Astrocyte of the cerebellum (primary cell): ENCODE measurements around the gene DNAJC19.

ENCODE experiments used
- DNase-seq: peaks from one replicate; pipeline ENCODE4 v3.0.0-alpha.2; 2011; ENCODE audit warnings: low read depth
- H3K4me3 ChIP-seq: 2 replicates; pipeline ENCODE4 v1.5.1; 2011; ENCODE audit warnings: mild to moderate bottlenecking, low read depth, low read length, moderate library complexity
- in situ Hi-C: cut with HindIII; loops from 2 replicates; pipeline ENCODE4 v1.10.0; 2017; ENCODE audit warnings: low sequenced_read_pairs
- TF ChIP-seq, protein P1 (sequence below): IDR thresholded peaks from 2 replicates; pipeline ENCODE4 v1.5.1; 2012; ENCODE audit warnings: low read length, low read depth, moderate library complexity, mild to moderate bottlenecking; ENCODE audit errors: missing control alignments

The DNAJC19 gene

DNA sequence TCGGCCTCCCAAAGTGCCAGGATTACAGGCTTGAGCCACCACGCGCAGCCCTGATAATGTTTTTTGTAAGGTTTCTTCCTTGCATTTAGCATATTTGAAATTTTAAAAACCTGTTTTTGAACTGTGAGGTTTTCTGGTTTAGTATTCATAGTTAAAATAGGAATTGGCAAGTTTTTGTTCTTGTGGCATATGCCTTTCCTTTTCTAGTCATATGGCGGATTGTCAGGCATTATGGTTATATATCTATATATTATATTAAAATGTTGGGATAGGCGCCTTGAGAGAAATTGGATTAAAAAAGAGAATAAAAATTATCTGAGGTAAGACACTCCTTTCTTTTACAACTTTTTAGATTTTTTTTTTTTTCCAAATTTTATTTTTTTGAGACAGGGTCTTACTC, 48.7 kb downstream of the DNAJC19 start:
- DNase-seq = no peak
- in situ Hi-C loops = no loop called here
- TF ChIP-seq, protein P1, sequence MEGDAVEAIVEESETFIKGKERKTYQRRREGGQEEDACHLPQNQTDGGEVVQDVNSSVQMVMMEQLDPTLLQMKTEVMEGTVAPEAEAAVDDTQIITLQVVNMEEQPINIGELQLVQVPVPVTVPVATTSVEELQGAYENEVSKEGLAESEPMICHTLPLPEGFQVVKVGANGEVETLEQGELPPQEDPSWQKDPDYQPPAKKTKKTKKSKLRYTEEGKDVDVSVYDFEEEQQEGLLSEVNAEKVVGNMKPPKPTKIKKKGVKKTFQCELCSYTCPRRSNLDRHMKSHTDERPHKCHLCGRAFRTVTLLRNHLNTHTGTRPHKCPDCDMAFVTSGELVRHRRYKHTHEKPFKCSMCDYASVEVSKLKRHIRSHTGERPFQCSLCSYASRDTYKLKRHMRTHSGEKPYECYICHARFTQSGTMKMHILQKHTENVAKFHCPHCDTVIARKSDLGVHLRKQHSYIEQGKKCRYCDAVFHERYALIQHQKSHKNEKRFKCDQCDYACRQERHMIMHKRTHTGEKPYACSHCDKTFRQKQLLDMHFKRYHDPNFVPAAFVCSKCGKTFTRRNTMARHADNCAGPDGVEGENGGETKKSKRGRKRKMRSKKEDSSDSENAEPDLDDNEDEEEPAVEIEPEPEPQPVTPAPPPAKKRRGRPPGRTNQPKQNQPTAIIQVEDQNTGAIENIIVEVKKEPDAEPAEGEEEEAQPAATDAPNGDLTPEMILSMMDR = no peak

DNA sequence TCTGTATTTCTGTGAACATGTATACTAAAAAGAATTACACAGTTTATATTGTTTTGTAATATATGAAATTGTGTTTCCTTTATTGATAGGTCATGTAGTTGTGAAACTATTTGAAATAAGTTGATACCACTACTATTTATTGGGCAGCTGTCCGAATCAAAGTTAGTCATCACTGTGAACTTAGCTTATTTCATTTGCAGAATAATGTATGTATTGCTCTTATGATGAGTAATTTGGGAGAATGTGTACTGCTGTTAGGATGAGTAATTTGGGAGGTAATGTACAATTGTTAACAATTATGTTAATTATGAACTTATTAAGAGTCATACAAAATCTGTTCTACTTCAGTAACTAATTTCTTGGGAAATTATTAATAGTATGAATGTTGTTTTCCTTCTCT, 54.9 kb downstream of the DNAJC19 start:
- in situ Hi-C loops = no loop called here
- H3K4me3 ChIP-seq = no peak overlapping the region
- TF ChIP-seq, protein P1 = no peak
- DNase-seq = no peak

More for the DNA sequence above, 48.7 kb downstream of the DNAJC19 start:
- no peak overlapping the region for H3K4me3 ChIP-seq
